HCT116 (cell line): ENCODE results near the gene FEM1B. TPM values are rescaled to one million over a fixed set of nuclear protein-coding genes. Genes with fewer than 3 reads are reported as not detected.

Source experiments
- ATAC-seq: fragments of 200-7000 bp; cut with Tn5 transposase; 2 replicates; pipeline ENCODE4 v1.9.1; 2020; ENCODE audit warnings: mild to moderate bottlenecking, moderate library complexity
- BruUV-seq: library from RNA; stranded (reverse); fragments of 400-500 nt; replicated peaks from 2 replicates; lab custom pipeline; 2021; lab: Mats Ljungman, UMichigan
- CTCF ChIA-PET: fragments of 300-600 bp; sonication (Branson Sonifier 250); formaldehyde crosslinking; loops from one replicate; lab custom pipeline; 2021; ENCODE audit warnings: antibody characterized with exemption; lab: Charles Lee
- POLR2A ChIA-PET: fragments of 300-600, 350-600 bp; sonication (Branson Sonifier 250); formaldehyde crosslinking; loops from one replicate; lab custom pipeline; 2021; ENCODE audit warnings: antibody characterized with exemption; lab: Charles Lee
- RAD21 ChIA-PET, 2 experiments: fragments of 300-600 bp; sonication (Branson Sonifier 250); formaldehyde crosslinking; loops; one replicate each; lab custom pipeline; 2023; ENCODE audit warnings: low total read pairs in 2 of 2; ENCODE audit not compliant: uncharacterized antibody in 2 of 2, unreplicated experiment in 2 of 2, low non-redundant PET in 1 of 2; lab: Charles Lee
- DNase-seq: peaks from one replicate; pipeline ENCODE4 v3.0.0-alpha.2; 2010; ENCODE audit warnings: low read depth, low spot score
- H2AFZ ChIP-seq: fragments of 200-600 bp; shearing (Covaris generic), sonication (generic); 2 replicates; pipeline ENCODE4 v1.6.1; 2017; ENCODE audit warnings: low read depth, mixed run types, mixed read lengths, antibody characterized with exemption, low read length; ENCODE audit not compliant: poor library complexity, severe bottlenecking
- H3K27ac ChIP-seq: 2 replicates; pipeline ENCODE4 v1.5.1; 2012; ENCODE audit warnings: low read depth, low read length
- H3K27me3 ChIP-seq: fragments of 200-600 bp; sonication (generic); 2 replicates; pipeline ENCODE4 v1.6.1; 2016; ENCODE audit warnings: mixed run types, low read length, mixed read lengths; ENCODE audit not compliant: insufficient read depth
- H3K36me3 ChIP-seq, 2 experiments: fragments of 200-500 bp in 1 of 2; fragments of 200-600 bp in 1 of 2; sonication (Bioruptor generic) in 1 of 2; sonication (generic) in 1 of 2; 2 replicates each; pipeline versions ENCODE4 v1.5.1 to v1.6.1; 2014 to 2016; ENCODE audit warnings: low read length in 2 of 2, inconsistent platforms in 1 of 2, mixed read lengths in 1 of 2, mixed run types in 1 of 2; ENCODE audit not compliant: insufficient read depth in 2 of 2, control insufficient read depth in 1 of 2
- H3K4me1 ChIP-seq, 2 experiments: fragments of 200-600 bp in 1 of 2; sonication (generic) in 1 of 2; 2 replicates each; pipeline versions ENCODE4 v1.5.1 to v1.6.1; 2012 to 2017; ENCODE audit warnings: low read length in 2 of 2, inconsistent platforms in 1 of 2, mild to moderate bottlenecking in 1 of 2, mixed read lengths in 1 of 2, mixed run types in 1 of 2, moderate library complexity in 1 of 2; ENCODE audit not compliant: insufficient read depth in 2 of 2, control insufficient read depth in 1 of 2
- H3K4me2 ChIP-seq: fragments of 200-600 bp; sonication (generic); 2 replicates; pipeline ENCODE4 v1.6.1; 2017; ENCODE audit warnings: mixed run types, low read length, mixed read lengths
- H3K4me3 ChIP-seq, 2 experiments: fragments of 200-600 bp in 1 of 2; sonication (generic) in 1 of 2; replicated peaks in 1 of 2; 2 replicates each; pipeline ENCODE4 v1.5.1; 2011 to 2016; ENCODE audit warnings: low read length in 2 of 2, control low read depth in 1 of 2, low read depth in 1 of 2, mild to moderate bottlenecking in 1 of 2, mixed read lengths in 1 of 2, mixed run types in 1 of 2
- H3K79me2 ChIP-seq: fragments of 200-600 bp; sonication (generic); 2 replicates; pipeline ENCODE4 v1.6.1; 2017; ENCODE audit warnings: mild to moderate bottlenecking, mixed run types, low read length, moderate library complexity, mixed read lengths; ENCODE audit not compliant: insufficient read depth
- H3K9ac ChIP-seq: fragments of 200-600 bp; sonication (generic); 2 replicates; pipeline ENCODE4 v1.6.1; 2016; ENCODE audit warnings: low read length, mixed read lengths
- H3K9me2 ChIP-seq: fragments of 200-600 bp; sonication (generic), shearing (Covaris generic); 2 replicates; pipeline ENCODE4 v1.6.1; 2017; ENCODE audit warnings: mixed run types, mild to moderate bottlenecking, moderate library complexity; ENCODE audit not compliant: insufficient read depth
- H3K9me3 ChIP-seq, 2 experiments: fragments of 200-500 bp in 1 of 2; fragments of 200-600 bp in 1 of 2; sonication (Bioruptor generic) in 1 of 2; sonication (generic) in 1 of 2; 2 replicates each; pipeline ENCODE4 v1.6.1; 2014 to 2017; ENCODE audit warnings: low read length in 2 of 2, mixed read lengths in 2 of 2, inconsistent platforms in 1 of 2, low read depth in 1 of 2, mild to moderate bottlenecking in 1 of 2, mixed run types in 1 of 2, moderate library complexity in 1 of 2; ENCODE audit not compliant: control insufficient read depth in 1 of 2, insufficient read depth in 1 of 2
- H4K20me1 ChIP-seq: fragments of 200-600 bp; sonication (generic), shearing (Covaris generic); 2 replicates; pipeline ENCODE4 v1.6.1; 2017; ENCODE audit warnings: mixed run types, mild to moderate bottlenecking, moderate library complexity; ENCODE audit not compliant: insufficient read depth
- CBX3 ChIP-seq: IDR thresholded peaks from 2 replicates; pipeline ENCODE4 v1.6.1; 2012; ENCODE audit warnings: low read depth
- CTCF ChIP-seq, 3 experiments: fragments of 200-600 bp in 1 of 3; sonication (generic) in 1 of 3; IDR thresholded peaks in 2 of 3; conservative IDR thresholded peaks in 1 of 3; 2 replicates each; pipeline ENCODE4 v1.5.1; 2012 to 2017; ENCODE audit warnings: low read depth in 2 of 3, low read length in 2 of 3, antibody characterized with exemption in 1 of 3, borderline replicate concordance in 1 of 3, control low read depth in 1 of 3, mild to moderate bottlenecking in 1 of 3, mixed read lengths in 1 of 3, mixed run types in 1 of 3, moderate library complexity in 1 of 3; ENCODE audit not compliant: insufficient read depth in 1 of 3
- EGR1 ChIP-seq: IDR thresholded peaks from 2 replicates; pipeline ENCODE4 v1.6.1; 2012; ENCODE audit warnings: low read depth
- EZH2 ChIP-seq: fragments of 200-600 bp; sonication (generic); IDR thresholded peaks from 2 replicates; pipeline ENCODE4 v1.6.1; 2017; ENCODE audit warnings: antibody characterized with exemption, mixed run types
- JUND ChIP-seq: IDR thresholded peaks from 2 replicates; pipeline ENCODE4 v1.6.1; 2012
- POLR2AphosphoS5 ChIP-seq: IDR thresholded peaks from 2 replicates; pipeline ENCODE4 v1.6.1; 2011; ENCODE audit warnings: mild to moderate bottlenecking, low read depth, low read length, moderate library complexity
- RAD21 ChIP-seq: IDR thresholded peaks from 2 replicates; pipeline ENCODE4 v1.6.1; 2012; ENCODE audit warnings: low read depth, mild to moderate bottlenecking
- SRF ChIP-seq: IDR thresholded peaks from 2 replicates; pipeline ENCODE4 v1.6.1; 2012; ENCODE audit warnings: low read depth
- YY1 ChIP-seq: IDR thresholded peaks from 2 replicates; pipeline ENCODE4 v1.6.1; 2011; ENCODE audit warnings: low read length, low read depth, moderate library complexity, mild to moderate bottlenecking; ENCODE audit not compliant: insufficient replicate concordance; ENCODE audit errors: extremely low read depth
- ZFX ChIP-seq: fragments of 450-650 bp; IDR thresholded peaks from 2 replicates; pipeline ENCODE4 v1.6.1; 2017
- ZNF274 ChIP-seq: fragments of 200-500 bp; sonication (Bioruptor generic); IDR thresholded peaks from 2 replicates; pipeline ENCODE4 v1.6.1; 2014; ENCODE audit warnings: mild to moderate bottlenecking, low read depth, low read length, inconsistent platforms
- intact Hi-C: fragments of 100-400 bp; cut with micrococcal nuclease; formaldehyde crosslinking; loops from 2 replicates; pipeline ENCODE4 v1.10.0; 2022
- total RNA-seq: library from RNA; stranded (reverse); gene quantifications from one replicate; pipeline ENCODE4 v1.2.1, GENCODE V29; 2021; ENCODE audit not compliant: unreplicated experiment
- TF ChIP-seq, protein P1 (sequence below): IDR thresholded peaks from 2 replicates; pipeline ENCODE4 v1.6.1; 2012; ENCODE audit warnings: low read depth

The FEM1B gene
- total RNA-seq, 1 experiment from 2014 or later: 39.7 TPM

- ATAC-seq (no peak), DNase-seq (no peak)
- H3K4me2 ChIP-seq: no peak overlapping the region
- no peaks in the 10 kb centered on the region for H3K36me3 ChIP-seq
- BruUV-seq: no TSS peak
- ChIA-PET RAD21 (no interaction called here), POLR2A (no interaction called here), CTCF (no interaction called here)
- H3K27ac ChIP-seq: no peak overlapping the region
- H3K9me3 ChIP-seq: no peaks in the 10 kb centered on the region
- H4K20me1 ChIP-seq: no peaks in the 10 kb centered on the region
- TF ChIP-seq CTCF (IDR thresholded peaks at IDR 0.05 in 2 of 3, conservative IDR thresholded peaks at IDR 0.05 in 1 of 3; ENCODE audit: borderline replicate concordance in 1 of 3, insufficient read depth in 1 of 3, low read depth in 2 of 3, low read length in 2 of 3) (no peak), POLR2AphosphoS5 (no peak), EGR1 (no peak), YY1 (no peak), CBX3 (no peak)
- peaks cover 3 to 19% of the 10 kb centered on the region in 2 experiments; a peak in 3 of 4 replicates for H3K4me1 ChIP-seq
- H3K9ac ChIP-seq: no peak overlapping the region
- H3K79me2 ChIP-seq: no peaks in the 10 kb centered on the region
- H2AFZ ChIP-seq: no peak overlapping the region
- H3K27me3 ChIP-seq: no peaks in the 10 kb centered on the region
- intact Hi-C loops: no loop called here
- H3K4me3 ChIP-seq: no peak overlapping the region
- H3K9me2 ChIP-seq: no peaks in the 10 kb centered on the region
These were observed 66.2 kb downstream of the FEM1B start for GRCh38 chr15:68343579-68344225.

DNA sequence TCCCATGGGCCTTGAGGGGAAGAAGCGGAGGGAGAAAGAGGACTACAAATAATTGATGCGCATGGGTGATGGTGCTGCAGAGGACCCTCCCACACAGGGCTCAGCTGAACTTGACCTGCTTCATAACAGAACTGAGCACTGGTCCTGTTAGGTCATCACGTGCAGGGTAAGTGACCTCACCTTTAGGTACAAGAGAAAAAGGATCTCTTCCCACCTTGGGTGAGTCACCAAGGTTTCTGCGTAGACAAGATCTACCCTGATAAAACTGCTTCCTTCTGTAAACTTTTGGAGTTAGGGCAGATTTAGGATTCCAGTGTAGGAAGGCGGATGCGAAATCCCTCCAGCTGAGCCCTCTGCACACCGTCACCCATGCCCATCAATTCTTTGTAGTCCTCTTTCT is 67.1 kb downstream of the FEM1B start:
- no peaks in the 10 kb centered on the region for H3K27me3 ChIP-seq
- no peaks in the 10 kb centered on the region for H3K79me2 ChIP-seq
- H3K4me1 ChIP-seq: peaks cover 3 to 19% of the 10 kb centered on the region in 2 experiments; a peak in 3 of 4 replicates
- H3K4me3 ChIP-seq: no peak overlapping the region
- no peaks in the 10 kb centered on the region for H3K9me2 ChIP-seq
- ChIA-PET RAD21 (no interaction called here), CTCF (no interaction called here), POLR2A (no interaction called here)
- no peak overlapping the region for H3K9ac ChIP-seq
- H3K9me3 ChIP-seq: no peaks in the 10 kb centered on the region
- H3K4me2 ChIP-seq: no peak overlapping the region
- H2AFZ ChIP-seq: no peak overlapping the region
- ATAC-seq (no peak), DNase-seq (no peak)
- no peaks in the 10 kb centered on the region for H4K20me1 ChIP-seq
- intact Hi-C loops: no loop called here
- H3K36me3 ChIP-seq: no peaks in the 10 kb centered on the region
- no peak overlapping the region for H3K27ac ChIP-seq
- BruUV-seq: no TSS peak
- TF ChIP-seq ZNF274 (no peak), JUND (no peak), ZFX (no peak), EZH2 (no peak), RAD21 (no peak), SRF (no peak)
- TF ChIP-seq, protein P1, sequence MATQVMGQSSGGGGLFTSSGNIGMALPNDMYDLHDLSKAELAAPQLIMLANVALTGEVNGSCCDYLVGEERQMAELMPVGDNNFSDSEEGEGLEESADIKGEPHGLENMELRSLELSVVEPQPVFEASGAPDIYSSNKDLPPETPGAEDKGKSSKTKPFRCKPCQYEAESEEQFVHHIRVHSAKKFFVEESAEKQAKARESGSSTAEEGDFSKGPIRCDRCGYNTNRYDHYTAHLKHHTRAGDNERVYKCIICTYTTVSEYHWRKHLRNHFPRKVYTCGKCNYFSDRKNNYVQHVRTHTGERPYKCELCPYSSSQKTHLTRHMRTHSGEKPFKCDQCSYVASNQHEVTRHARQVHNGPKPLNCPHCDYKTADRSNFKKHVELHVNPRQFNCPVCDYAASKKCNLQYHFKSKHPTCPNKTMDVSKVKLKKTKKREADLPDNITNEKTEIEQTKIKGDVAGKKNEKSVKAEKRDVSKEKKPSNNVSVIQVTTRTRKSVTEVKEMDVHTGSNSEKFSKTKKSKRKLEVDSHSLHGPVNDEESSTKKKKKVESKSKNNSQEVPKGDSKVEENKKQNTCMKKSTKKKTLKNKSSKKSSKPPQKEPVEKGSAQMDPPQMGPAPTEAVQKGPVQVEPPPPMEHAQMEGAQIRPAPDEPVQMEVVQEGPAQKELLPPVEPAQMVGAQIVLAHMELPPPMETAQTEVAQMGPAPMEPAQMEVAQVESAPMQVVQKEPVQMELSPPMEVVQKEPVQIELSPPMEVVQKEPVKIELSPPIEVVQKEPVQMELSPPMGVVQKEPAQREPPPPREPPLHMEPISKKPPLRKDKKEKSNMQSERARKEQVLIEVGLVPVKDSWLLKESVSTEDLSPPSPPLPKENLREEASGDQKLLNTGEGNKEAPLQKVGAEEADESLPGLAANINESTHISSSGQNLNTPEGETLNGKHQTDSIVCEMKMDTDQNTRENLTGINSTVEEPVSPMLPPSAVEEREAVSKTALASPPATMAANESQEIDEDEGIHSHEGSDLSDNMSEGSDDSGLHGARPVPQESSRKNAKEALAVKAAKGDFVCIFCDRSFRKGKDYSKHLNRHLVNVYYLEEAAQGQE: no peak
- TF ChIP-seq, all 23 proteins: peak for 0
